Activated CD4-positive, alpha-beta memory T cell treated with anti-CD3 and anti-CD28 coated beads for 36 hours (primary cell): ENCODE data around the gene VASN. TPM values are rescaled to one million over a fixed set of nuclear protein-coding genes. Genes with fewer than 3 reads are reported as not detected.
"Not testable (repeated sequence)": the region's sequence is repeated elsewhere in the genome, so short reads cannot be mapped to it uniquely, and the experiment has no call there.

ENCODE experiments used
- CTCF ChIA-PET: fragments of 350-600 bp; sonication (Branson Sonifier 250); formaldehyde crosslinking; loops from one replicate; lab custom pipeline; 2021; ENCODE audit warnings: antibody characterized with exemption, inconsistent platforms; lab: Charles Lee
- POLR2A ChIA-PET: fragments of 350-600 bp; sonication (Branson Sonifier 250); formaldehyde crosslinking; loops from one replicate; lab custom pipeline; 2021; ENCODE audit warnings: antibody characterized with exemption; lab: Charles Lee
- DNase-seq: peaks from one replicate; pipeline ENCODE4 v3.0.0-alpha.2; 2020
- H3K27ac Mint-ChIP-seq: one replicate; pipeline ENCODE4 v1.8.0; 2021; ENCODE audit warnings: mixed read lengths
- H3K27me3 Mint-ChIP-seq: one replicate; pipeline ENCODE4 v1.8.0; 2021; ENCODE audit warnings: mixed read lengths
- H3K36me3 Mint-ChIP-seq: one replicate; pipeline ENCODE4 v1.8.0; 2021; ENCODE audit warnings: mixed read lengths
- H3K4me1 Mint-ChIP-seq: one replicate; pipeline ENCODE4 v1.8.0; 2021; ENCODE audit warnings: low read depth, mixed read lengths
- H3K4me3 Mint-ChIP-seq: one replicate; pipeline ENCODE4 v1.8.0; 2021; ENCODE audit warnings: mild to moderate bottlenecking, mixed read lengths
- H3K9me3 Mint-ChIP-seq: one replicate; pipeline ENCODE4 v1.8.0; 2021; ENCODE audit warnings: mixed read lengths
- intact Hi-C: fragments of 100-400 bp; cut with micrococcal nuclease; formaldehyde crosslinking; loops from one replicate; pipeline ENCODE4 v1.15.1; 2023
- total RNA-seq, 2 experiments: library from RNA; stranded (reverse); gene quantifications; one replicate each; pipeline ENCODE4 v1.2.3, GENCODE V29; 2021

Gene VASN
- total RNA-seq, 2 experiments from 2014 or later, result 0.07 TPM; not detected in 1

- H3K4me1 Mint-ChIP-seq, result peaks cover 6% of the 10 kb centered on the region
- H3K36me3 Mint-ChIP-seq, result no peaks in the 10 kb centered on the region
- intact Hi-C loops, result loop anchor here (5.0 kb wide), 1 partner anchor 57 kb away; the partner anchor contains the start of gene TFAP4
- DNase-seq, result no peak
- no peak overlapping the region for H3K4me3 Mint-ChIP-seq
- ChIA-PET POLR2A (no interaction called here), CTCF (interaction anchor here (0.8 to 3.1 kb wide), 16 partner anchors 8 to 346 kb away, joined by 3 to 28 read pairs (median 6); partner anchors contain the start of gene TFAP4)
- H3K9me3 Mint-ChIP-seq, result no peaks in the 10 kb centered on the region
- no peaks in the 10 kb centered on the region for H3K27me3 Mint-ChIP-seq
- no peak overlapping the region for H3K27ac Mint-ChIP-seq
Measured at GRCh38 chr16:4328782-4329775, 42.6 kb upstream of the VASN start.

- peak; percentile 79 for DNase-seq
- ChIA-PET CTCF (interaction anchor here (0.6 to 3.1 kb wide), 22 partner anchors 10 to 417 kb away, joined by 3 to 28 read pairs (median 5); partner anchors contain the start of gene TFAP4), POLR2A (interaction anchor here (1.2 kb wide), 1 partner anchor 76 kb away, joined by 6 read pairs; no protein-coding TSS in a partner anchor)
- no peak overlapping the region for H3K27ac Mint-ChIP-seq
- H3K36me3 Mint-ChIP-seq, result no peaks in the 10 kb centered on the region
- no peak overlapping the region for H3K4me3 Mint-ChIP-seq
- no peaks in the 10 kb centered on the region for H3K9me3 Mint-ChIP-seq
- no peaks in the 10 kb centered on the region for H3K27me3 Mint-ChIP-seq
- H3K4me1 Mint-ChIP-seq, result peaks cover 6% of the 10 kb centered on the region
- intact Hi-C loops, result loop anchor here (1.0 kb wide), 1 partner anchor 42 kb away; no protein-coding TSS in a partner anchor
Measured at GRCh38 chr16:4330277-4330874, 41.3 kb upstream of the VASN start.

GRCh38 chr16:4332083-4332482 lies 39.6 kb upstream of the VASN start:
- H3K4me3 Mint-ChIP-seq, result no peak overlapping the region
- CTCF ChIA-PET, result interaction anchor here (1.1 to 2.2 kb wide), 9 partner anchors 9 to 392 kb away, joined by 3 to 14 read pairs (median 5); partner anchors contain the start of gene TFAP4
- no peaks in the 10 kb centered on the region for H3K9me3 Mint-ChIP-seq
- H3K27ac Mint-ChIP-seq, result no peak overlapping the region
- POLR2A ChIA-PET, result no interaction called here
- intact Hi-C loops, result no loop called here
- H3K4me1 Mint-ChIP-seq, result peaks cover 6% of the 10 kb centered on the region
- DNase-seq, result no peak
- H3K36me3 Mint-ChIP-seq, result no peaks in the 10 kb centered on the region
- H3K27me3 Mint-ChIP-seq, result no peaks in the 10 kb centered on the region

- Mint-ChIP-seq H3K27ac (no peak overlapping the region), H3K27me3 (no peaks in the 10 kb centered on the region), H3K4me1 (peaks cover 6% of the 10 kb centered on the region), H3K9me3 (no peaks in the 10 kb centered on the region), H3K4me3 (no peak overlapping the region), H3K36me3 (no peaks in the 10 kb centered on the region)
- no peak for DNase-seq
- POLR2A ChIA-PET, result no interaction called here
- CTCF ChIA-PET, result interaction anchor here (1.1 to 2.2 kb wide), 10 partner anchors 9 to 393 kb away, joined by 3 to 14 read pairs (median 4); no protein-coding TSS in a partner anchor
- intact Hi-C loops, result no loop called here
Measured at GRCh38 chr16:4332623-4333307, 38.9 kb upstream of the VASN start.

GRCh38 chr16:4333308-4333638 lies 38.4 kb upstream of the VASN start:
- no peak for DNase-seq
- intact Hi-C loops, result no loop called here
- Mint-ChIP-seq H3K27ac (no peak overlapping the region), H3K36me3 (no peaks in the 10 kb centered on the region), H3K27me3 (no peaks in the 10 kb centered on the region), H3K4me1 (peaks cover 3% of the 10 kb centered on the region), H3K9me3 (no peaks in the 10 kb centered on the region), H3K4me3 (no peak overlapping the region)
- ChIA-PET CTCF (interaction anchor here (1.1 to 2.2 kb wide), 4 partner anchors 70 to 394 kb away, joined by 3 to 14 read pairs (median 3); no protein-coding TSS in a partner anchor), POLR2A (no interaction called here)

- H3K27ac Mint-ChIP-seq, DNase-seq, H3K9me3 Mint-ChIP-seq, H3K27me3 Mint-ChIP-seq, H3K4me1 Mint-ChIP-seq, H3K36me3 Mint-ChIP-seq, H3K4me3 Mint-ChIP-seq, POLR2A ChIA-PET, intact Hi-C loops: not testable (repeated sequence)
- CTCF ChIA-PET, result interaction anchor here (0.6 to 1.3 kb wide), 3 partner anchors 45 to 645 kb away, joined by 3 read pairs; no protein-coding TSS in a partner anchor
Measured at GRCh38 chr16:4333714-4334113, 37.9 kb upstream of the VASN start.

- Mint-ChIP-seq H3K36me3 (no peaks in the 10 kb centered on the region), H3K9me3 (no peaks in the 10 kb centered on the region), H3K27ac (no peak overlapping the region), H3K4me3 (no peak overlapping the region), H3K4me1 (no peaks in the 10 kb centered on the region), H3K27me3 (no peaks in the 10 kb centered on the region)
- DNase-seq, result no peak
- CTCF ChIA-PET, result interaction anchor here (1.0 to 1.1 kb wide), 2 partner anchors 46 to 73 kb away, joined by 3 read pairs; no protein-coding TSS in a partner anchor
- intact Hi-C loops, result no loop called here
- POLR2A ChIA-PET, result no interaction called here
Measured at GRCh38 chr16:4334724-4335495, 36.7 kb upstream of the VASN start.

GRCh38 chr16:4336701-4337539 lies 34.7 kb upstream of the VASN start:
- ChIA-PET CTCF (interaction anchor here (0.9 kb wide), 1 partner anchor 9 kb away, joined by 4 read pairs; no protein-coding TSS in a partner anchor), POLR2A (no interaction called here)
- Mint-ChIP-seq H3K36me3 (peaks cover 1% of the 10 kb centered on the region), H3K4me1 (no peaks in the 10 kb centered on the region), H3K27me3 (no peaks in the 10 kb centered on the region), H3K27ac (no peak overlapping the region), H3K9me3 (no peaks in the 10 kb centered on the region), H3K4me3 (no peak overlapping the region)
- intact Hi-C loops, result no loop called here
- no peak for DNase-seq

GRCh38 chr16:4337540-4338088 lies 34.0 kb upstream of the VASN start:
- no peaks in the 10 kb centered on the region for H3K9me3 Mint-ChIP-seq
- no peak for DNase-seq
- no peaks in the 10 kb centered on the region for H3K27me3 Mint-ChIP-seq
- H3K27ac Mint-ChIP-seq, result no peak overlapping the region
- CTCF ChIA-PET, result interaction anchor here (0.9 to 1.4 kb wide), 2 partner anchors 9 to 84 kb away, joined by 4 to 5 read pairs; no protein-coding TSS in a partner anchor
- H3K4me1 Mint-ChIP-seq, result no peaks in the 10 kb centered on the region
- peaks cover 1% of the 10 kb centered on the region for H3K36me3 Mint-ChIP-seq
- POLR2A ChIA-PET, result no interaction called here
- intact Hi-C loops, result no loop called here
- no peak overlapping the region for H3K4me3 Mint-ChIP-seq

GRCh38 chr16:4338125-4338582 lies 33.5 kb upstream of the VASN start:
- intact Hi-C loops, result no loop called here
- no peaks in the 10 kb centered on the region for H3K4me1 Mint-ChIP-seq
- H3K4me3 Mint-ChIP-seq, result no peak overlapping the region
- ChIA-PET POLR2A (no interaction called here), CTCF (interaction anchor here (1.4 kb wide), 1 partner anchor 84 kb away, joined by 5 read pairs; no protein-coding TSS in a partner anchor)
- peaks cover 1% of the 10 kb centered on the region for H3K36me3 Mint-ChIP-seq
- DNase-seq, result no peak
- H3K27ac Mint-ChIP-seq, result no peak overlapping the region
- no peaks in the 10 kb centered on the region for H3K27me3 Mint-ChIP-seq
- H3K9me3 Mint-ChIP-seq, result no peaks in the 10 kb centered on the region
